ENCODE data around the gene SPATS2L. TPM values are rescaled to one million over a fixed set of nuclear protein-coding genes. Genes with fewer than 3 reads are reported as not detected.

The SPATS2L gene
- total RNA-seq, 4 donors from 2014 or later: 51.9 to 151 (median 78.9) TPM

GRCh38 chr2:200365209-200365608 is 58.7 kb downstream of the SPATS2L start:
- Histone ChIP-seq H3K27me3 (no peaks in the 10 kb centered on the region), H3K4me1 (peaks cover 0 to 4% (median 1%) of the 10 kb centered on the region in 4 donors), H3K36me3 (no peaks in the 10 kb centered on the region), H3K4me3 (no peak overlapping the region), H3K9me3 (no peaks in the 10 kb centered on the region), H3K27ac (replicated peaks in 1 of 4) (no peak overlapping the region)
- TF ChIP-seq EP300 (IDR thresholded peaks at IDR 0.05): no peak
- TF ChIP-seq POLR2A (IDR thresholded peaks at IDR 0.05; ENCODE audit: low read depth): no peak
- no peak for TF ChIP-seq POLR2AphosphoS5 (IDR thresholded peaks at IDR 0.05)
- no peak for TF ChIP-seq CTCF (IDR thresholded peaks at IDR 0.05)
- intact Hi-C loops (cut with DNase I): no loop called here
- no peak for DNase-seq (ENCODE audit: extremely low spot score)
- WGBS: 86% methylated on average over 3 of the region's 3 CpGs

GRCh38 chr2:200367155-200367554 is 60.7 kb downstream of the SPATS2L start:
- no peaks in the 10 kb centered on the region for H3K36me3 ChIP-seq
- DNase-seq (ENCODE audit: extremely low spot score): no peak
- no peak overlapping the region for H3K4me3 ChIP-seq
- no peaks in the 10 kb centered on the region for H3K4me1 ChIP-seq
- TF ChIP-seq POLR2AphosphoS5 (IDR thresholded peaks at IDR 0.05) (peak; percentile 10 to 35), POLR2A (IDR thresholded peaks at IDR 0.05; ENCODE audit: low read depth) (no peak)
- intact Hi-C loops (cut with DNase I): no loop called here
- no peaks in the 10 kb centered on the region for H3K27me3 ChIP-seq
- 37% methylated on average over 2 of the region's 2 CpGs for WGBS
- no peak overlapping the region for H3K27ac ChIP-seq (replicated peaks in 1 of 4)
- H3K9me3 ChIP-seq: no peaks in the 10 kb centered on the region

GRCh38 chr2:200369886-200370285 is 63.4 kb downstream of the SPATS2L start:
- Histone ChIP-seq H3K36me3 (no peaks in the 10 kb centered on the region), H3K27ac (replicated peaks in 1 of 4) (no peak overlapping the region), H3K9me3 (no peaks in the 10 kb centered on the region), H3K4me1 (peaks cover 0 to 18% (median 10%) of the 10 kb centered on the region in 4 donors), H3K27me3 (no peaks in the 10 kb centered on the region), H3K4me3 (no peak overlapping the region)
- DNase-seq (ENCODE audit: extremely low spot score): no peak
- 83% methylated on average over 2 of the region's 2 CpGs for WGBS
- intact Hi-C loops (cut with DNase I): no loop called here
- TF ChIP-seq CTCF (IDR thresholded peaks at IDR 0.05) (no peak), POLR2AphosphoS5 (IDR thresholded peaks at IDR 0.05) (no peak), POLR2A (IDR thresholded peaks at IDR 0.05; ENCODE audit: low read depth) (no peak), EP300 (IDR thresholded peaks at IDR 0.05) (no peak)

- peaks cover 22 to 45% (median 30%) of the 10 kb centered on the region in 4 donors for H3K4me1 ChIP-seq
- H3K9me3 ChIP-seq: no peaks in the 10 kb centered on the region
- no peaks in the 10 kb centered on the region for H3K36me3 ChIP-seq
- no peak overlapping the region for H3K27ac ChIP-seq (replicated peaks in 1 of 4)
- intact Hi-C loops (cut with DNase I): no loop called here
- no peaks in the 10 kb centered on the region for H3K27me3 ChIP-seq
- whole genome bisulfite sequencing: 82% methylated on average over 3 of the region's 3 CpGs
- no peak for DNase-seq (ENCODE audit: extremely low spot score)
- TF ChIP-seq POLR2AphosphoS5 (IDR thresholded peaks at IDR 0.05) (no peak), POLR2A (IDR thresholded peaks at IDR 0.05; ENCODE audit: low read depth) (no peak), CTCF (IDR thresholded peaks at IDR 0.05) (no peak), EP300 (IDR thresholded peaks at IDR 0.05) (no peak)
- no peak overlapping the region for H3K4me3 ChIP-seq
Observed at GRCh38 chr2:200373231-200373630, 66.7 kb downstream of the SPATS2L start.

GRCh38 chr2:200373973-200374416 is 67.5 kb downstream of the SPATS2L start:
- 53% methylated on average over 5 of the region's 5 CpGs for WGBS
- Histone ChIP-seq H3K27me3 (no peaks in the 10 kb centered on the region), H3K4me3 (peak overlapping the region in 1 of 4 donors; percentile 14), H3K9me3 (no peaks in the 10 kb centered on the region), H3K27ac (replicated peaks in 1 of 4) (no peak overlapping the region), H3K4me1 (peaks cover 30 to 52% (median 37%) of the 10 kb centered on the region in 4 donors), H3K36me3 (no peaks in the 10 kb centered on the region)
- DNase-seq (ENCODE audit: extremely low spot score): no peak
- intact Hi-C loops (cut with DNase I): no loop called here
- no peak for TF ChIP-seq POLR2AphosphoS5 (IDR thresholded peaks at IDR 0.05)
- no peak for TF ChIP-seq EP300 (IDR thresholded peaks at IDR 0.05)
- TF ChIP-seq CTCF (IDR thresholded peaks at IDR 0.05): no peak
- no peak for TF ChIP-seq POLR2A (IDR thresholded peaks at IDR 0.05; ENCODE audit: low read depth)

Data from esophagus muscularis mucosa (tissue), 4 donors.